GM06990 (cell line): Measurements from ENCODE around the gene ADAMTS16.

Experiments used
- DNase-seq: peaks from one replicate; pipeline ENCODE4 v3.0.0-alpha.2; 2011; ENCODE audit not compliant: insufficient read length; ENCODE audit errors: extremely low read depth
- H3K27me3 ChIP-seq: replicated peaks from 2 replicates; pipeline ENCODE4 v1.6.0; 2011; ENCODE audit warnings: low read length; ENCODE audit not compliant: control insufficient read depth, insufficient read depth
- H3K36me3 ChIP-seq: 2 replicates; pipeline ENCODE4 v1.5.1; 2011; ENCODE audit warnings: low read length; ENCODE audit not compliant: control insufficient read depth, insufficient read depth
- H3K4me3 ChIP-seq: replicated peaks from 2 replicates; pipeline ENCODE4 v1.5.1; 2011; ENCODE audit warnings: low read depth, mild to moderate bottlenecking, control low read depth, low read length
- TF ChIP-seq, protein P1 (sequence below): IDR thresholded peaks from 2 replicates; pipeline ENCODE4 v1.5.1; 2011; ENCODE audit warnings: low read length, control low read depth, mild to moderate bottlenecking, inconsistent platforms; ENCODE audit not compliant: insufficient read depth, poor library complexity, severe bottlenecking

The ADAMTS16 gene

DNA sequence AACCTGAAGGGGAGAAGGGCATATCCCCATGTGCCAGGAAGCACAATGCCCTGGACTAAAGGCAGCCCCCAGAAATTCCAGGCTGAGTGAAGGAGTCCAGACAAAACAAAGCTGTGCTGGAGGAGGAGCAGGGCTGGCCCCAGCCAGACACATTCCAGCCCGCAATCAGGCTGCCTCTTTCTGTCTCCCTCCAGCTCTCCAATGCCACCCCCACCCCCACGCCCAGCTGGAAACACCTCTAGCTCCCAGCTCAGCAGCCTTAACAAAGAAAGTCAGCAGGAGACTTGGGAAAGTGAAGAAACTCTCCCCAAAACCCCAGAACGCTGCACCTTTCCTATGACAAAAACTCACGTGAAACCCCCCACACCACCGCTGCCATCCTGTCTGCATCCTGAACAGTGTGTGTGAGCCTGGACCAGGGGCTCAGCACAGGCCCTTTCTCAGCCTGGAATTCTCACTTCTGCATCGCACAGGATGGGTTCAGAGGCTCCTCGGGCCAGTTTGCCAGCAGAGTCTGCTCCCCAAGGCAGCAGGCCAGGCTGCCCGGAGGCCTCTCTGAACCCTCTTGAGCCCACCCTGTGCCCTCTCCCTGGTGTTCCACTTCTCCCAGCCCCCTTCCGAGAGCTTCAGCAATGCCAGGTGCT lies 186.1 kb downstream of the ADAMTS16 start:
- no peaks in the 10 kb centered on the region for H3K36me3 ChIP-seq
- TF ChIP-seq, protein P1, sequence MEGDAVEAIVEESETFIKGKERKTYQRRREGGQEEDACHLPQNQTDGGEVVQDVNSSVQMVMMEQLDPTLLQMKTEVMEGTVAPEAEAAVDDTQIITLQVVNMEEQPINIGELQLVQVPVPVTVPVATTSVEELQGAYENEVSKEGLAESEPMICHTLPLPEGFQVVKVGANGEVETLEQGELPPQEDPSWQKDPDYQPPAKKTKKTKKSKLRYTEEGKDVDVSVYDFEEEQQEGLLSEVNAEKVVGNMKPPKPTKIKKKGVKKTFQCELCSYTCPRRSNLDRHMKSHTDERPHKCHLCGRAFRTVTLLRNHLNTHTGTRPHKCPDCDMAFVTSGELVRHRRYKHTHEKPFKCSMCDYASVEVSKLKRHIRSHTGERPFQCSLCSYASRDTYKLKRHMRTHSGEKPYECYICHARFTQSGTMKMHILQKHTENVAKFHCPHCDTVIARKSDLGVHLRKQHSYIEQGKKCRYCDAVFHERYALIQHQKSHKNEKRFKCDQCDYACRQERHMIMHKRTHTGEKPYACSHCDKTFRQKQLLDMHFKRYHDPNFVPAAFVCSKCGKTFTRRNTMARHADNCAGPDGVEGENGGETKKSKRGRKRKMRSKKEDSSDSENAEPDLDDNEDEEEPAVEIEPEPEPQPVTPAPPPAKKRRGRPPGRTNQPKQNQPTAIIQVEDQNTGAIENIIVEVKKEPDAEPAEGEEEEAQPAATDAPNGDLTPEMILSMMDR, result no peak
- no peak overlapping the region for H3K4me3 ChIP-seq
- DNase-seq, result no peak
- no peaks in the 10 kb centered on the region for H3K27me3 ChIP-seq

DNA sequence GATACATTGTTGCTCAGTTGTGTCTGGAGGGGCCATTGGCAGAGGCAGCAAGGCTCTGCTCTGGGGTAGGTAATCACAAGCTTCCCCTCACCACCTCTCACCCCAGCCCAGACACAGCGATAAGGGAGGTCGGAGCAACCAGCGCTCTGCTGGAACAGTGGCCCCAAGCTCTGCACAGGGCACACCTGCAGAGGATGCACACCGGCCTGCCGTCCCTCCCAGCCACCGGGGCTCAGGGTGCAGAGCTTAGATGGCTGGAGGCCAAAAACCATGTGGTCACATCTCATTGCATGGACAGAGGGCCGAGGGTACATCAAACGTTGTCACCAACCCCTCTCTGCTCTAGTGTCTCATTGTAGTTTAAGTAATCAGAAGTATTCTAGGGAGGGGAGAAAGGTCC lies 187.0 kb downstream of the ADAMTS16 start:
- no peak for DNase-seq
- Histone ChIP-seq H3K4me3 (no peak overlapping the region), H3K27me3 (no peaks in the 10 kb centered on the region), H3K36me3 (no peaks in the 10 kb centered on the region)
- TF ChIP-seq, protein P1, result no peak

DNA sequence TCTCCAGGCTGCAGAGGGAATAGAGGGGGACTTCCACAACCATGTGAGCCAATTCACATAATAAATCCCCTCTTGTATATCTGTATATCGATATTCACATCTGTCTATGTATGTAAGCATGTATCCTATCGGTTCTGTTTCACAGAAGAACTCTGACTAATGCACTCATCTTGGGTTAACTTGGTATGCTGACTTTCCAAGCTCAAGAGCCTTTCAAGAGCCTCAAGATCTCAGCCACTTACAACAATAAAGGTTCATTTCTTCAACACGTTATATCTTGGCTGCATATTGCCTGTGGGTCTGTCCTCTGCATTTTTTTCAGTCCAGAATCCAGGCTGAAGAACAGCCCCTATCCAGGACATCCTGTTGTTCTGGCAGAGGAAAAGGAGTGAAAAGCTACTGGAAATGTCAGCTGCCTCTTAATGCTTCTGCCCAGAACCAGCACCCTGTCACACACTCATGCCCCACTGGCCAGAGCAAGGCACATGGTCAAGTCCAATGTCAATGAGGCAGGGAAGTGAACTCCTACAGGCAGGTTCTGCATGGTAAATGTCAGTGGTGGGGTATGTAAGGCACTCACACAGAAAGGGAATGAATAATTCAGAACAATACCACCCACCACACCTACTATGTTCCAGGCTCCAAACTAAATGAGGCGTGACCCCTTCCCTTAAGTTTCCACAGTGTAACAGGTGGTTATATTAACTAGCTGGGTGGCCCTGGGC lies 190.8 kb downstream of the ADAMTS16 start:
- TF ChIP-seq, protein P1, result no peak
- no peaks in the 10 kb centered on the region for H3K36me3 ChIP-seq
- H3K4me3 ChIP-seq, result no peak overlapping the region
- no peak for DNase-seq
- H3K27me3 ChIP-seq, result no peaks in the 10 kb centered on the region

DNA sequence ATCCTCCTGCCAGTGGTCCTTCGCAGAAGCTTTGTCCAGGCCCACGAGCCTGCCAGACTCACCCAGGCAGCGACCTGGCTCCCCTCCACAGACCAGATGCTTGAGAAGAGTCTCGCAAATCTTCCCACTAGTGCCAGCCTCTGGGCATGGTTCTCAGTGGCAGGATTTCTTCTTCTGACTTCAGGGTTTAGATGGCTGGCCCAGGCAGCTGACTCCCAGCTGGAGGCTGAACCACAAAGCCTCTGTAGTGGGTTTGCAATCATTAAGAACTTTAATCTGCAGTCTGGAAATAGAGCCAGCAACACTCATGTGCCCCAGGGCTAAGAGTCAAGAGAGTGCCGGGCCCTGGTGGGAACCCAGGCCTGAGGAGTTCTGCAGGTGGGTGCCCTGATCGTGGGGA lies 191.7 kb downstream of the ADAMTS16 start:
- no peak for DNase-seq
- no peak overlapping the region for H3K4me3 ChIP-seq
- TF ChIP-seq, protein P1, result no peak

DNA sequence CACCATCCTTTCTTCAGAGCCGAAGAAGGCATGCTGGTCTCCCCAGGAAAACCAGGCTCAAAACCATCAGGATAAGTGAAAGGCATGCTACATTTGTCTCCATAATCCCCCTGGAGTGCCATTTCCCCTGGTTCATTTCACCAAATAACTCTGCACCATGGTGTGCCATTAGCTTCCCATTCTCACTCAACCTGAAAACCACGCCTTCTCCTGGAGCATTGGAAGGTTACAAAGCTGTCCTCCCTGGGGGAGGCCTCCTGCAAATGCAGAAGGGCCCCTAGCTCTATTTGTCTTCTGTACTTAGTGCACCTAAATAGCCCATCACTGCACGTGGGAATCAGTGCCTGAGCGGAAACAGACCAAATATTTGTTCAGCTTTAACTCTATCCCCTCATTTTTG lies 192.2 kb downstream of the ADAMTS16 start:
- Histone ChIP-seq H3K4me3 (no peak overlapping the region), H3K36me3 (no peaks in the 10 kb centered on the region), H3K27me3 (no peaks in the 10 kb centered on the region)
- TF ChIP-seq, protein P1, result no peak
- no peak for DNase-seq

More for the DNA sequence above, 191.7 kb downstream of the ADAMTS16 start:
- no peaks in the 10 kb centered on the region for H3K36me3 ChIP-seq
- no peaks in the 10 kb centered on the region for H3K27me3 ChIP-seq

DNA sequence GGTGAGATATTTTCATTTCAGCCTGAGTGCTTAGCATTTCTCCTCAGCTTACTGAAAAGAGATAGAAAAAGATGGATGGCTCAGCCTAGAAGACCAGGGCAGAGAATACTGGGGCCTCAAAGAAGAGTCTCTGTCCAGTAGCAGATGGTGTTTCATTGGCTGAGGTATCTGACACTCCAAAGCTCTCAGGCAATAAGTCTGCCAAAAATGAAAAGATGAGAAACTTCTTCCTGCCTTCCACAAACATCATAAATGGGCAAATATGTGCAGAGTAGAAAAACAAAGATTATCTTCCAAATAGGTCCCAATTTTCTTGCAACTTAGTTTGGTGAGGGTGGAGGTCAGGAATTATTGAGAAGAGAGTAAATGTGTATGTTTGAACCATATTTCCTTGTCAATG lies 195.0 kb downstream of the ADAMTS16 start:
- TF ChIP-seq, protein P1, result no peak
- H3K36me3 ChIP-seq, result no peaks in the 10 kb centered on the region
- H3K27me3 ChIP-seq, result no peaks in the 10 kb centered on the region
- no peak for DNase-seq
- H3K4me3 ChIP-seq, result no peak overlapping the region
